Activated T-cell treated with anti-CD3 and anti-CD28 coated beads, Interleukin-2, amount 50 U/mL, for 1 hour (primary cell): ENCODE results near the gene PDCD2L.
"Not testable (repeated sequence)": the region's sequence is repeated elsewhere in the genome, so short reads cannot be mapped to it uniquely, and the experiment has no call there.

Source experiments
- DNase-seq: peaks from one replicate; pipeline ENCODE4 v3.0.0-alpha.2; 2020

The PDCD2L gene, protein sequence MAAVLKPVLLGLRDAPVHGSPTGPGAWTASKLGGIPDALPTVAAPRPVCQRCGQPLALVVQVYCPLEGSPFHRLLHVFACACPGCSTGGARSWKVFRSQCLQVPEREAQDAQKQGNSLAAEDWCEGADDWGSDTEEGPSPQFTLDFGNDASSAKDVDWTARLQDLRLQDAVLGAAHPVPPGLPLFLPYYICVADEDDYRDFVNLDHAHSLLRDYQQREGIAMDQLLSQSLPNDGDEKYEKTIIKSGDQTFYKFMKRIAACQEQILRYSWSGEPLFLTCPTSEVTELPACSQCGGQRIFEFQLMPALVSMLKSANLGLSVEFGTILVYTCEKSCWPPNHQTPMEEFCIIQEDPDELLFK

GRCh38 chr19:34404109-34404909 lies at the start of gene PDCD2L:
Gene PDCD2L, plus strand, starts transcription at chr19:34404399. Its CDS starts 32 bp downstream, at chr19:34404431.
- peak; percentile 92 for DNase-seq

DNA sequence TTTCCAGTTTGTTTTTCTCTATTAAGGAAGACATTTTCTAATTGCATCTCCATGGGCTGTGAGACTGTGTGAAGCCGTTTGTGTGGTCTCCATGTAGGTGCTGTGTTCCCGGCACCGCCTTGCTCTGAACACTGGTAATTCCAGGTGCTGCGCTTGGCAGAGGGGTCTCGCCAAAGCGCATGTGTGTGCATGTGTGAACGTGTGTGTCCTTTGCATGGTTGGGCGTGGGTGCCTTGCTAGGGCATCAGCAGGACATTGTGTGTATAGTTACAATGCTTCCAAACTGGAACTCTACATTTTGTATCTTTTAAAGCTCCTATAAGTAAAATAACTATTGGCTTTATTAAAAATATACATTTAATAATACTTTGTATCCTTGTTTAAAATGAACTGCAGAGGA lies 49.0 kb upstream of the PDCD2L start:
- no peak for DNase-seq

DNA sequence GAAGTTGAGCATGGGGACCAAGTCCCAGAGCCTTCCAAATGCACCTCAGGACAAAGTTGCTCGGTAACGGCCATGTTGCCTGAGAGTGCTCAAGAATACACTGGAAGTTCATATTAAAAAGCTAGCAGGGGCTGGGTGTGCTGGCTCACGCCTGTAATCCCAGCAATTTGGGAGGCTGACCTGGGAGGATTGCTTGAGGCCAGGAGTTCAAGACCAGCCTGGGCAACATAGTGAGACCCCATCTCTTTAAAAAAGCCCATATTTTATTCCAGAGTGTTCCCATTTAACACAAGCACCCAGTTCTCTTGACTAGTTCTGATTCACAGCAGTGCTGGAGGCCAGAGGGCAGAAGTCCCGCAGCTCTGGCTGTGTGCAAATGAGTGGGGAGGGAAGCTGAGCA lies 47.3 kb upstream of the PDCD2L start:
- DNase-seq: no peak

DNA sequence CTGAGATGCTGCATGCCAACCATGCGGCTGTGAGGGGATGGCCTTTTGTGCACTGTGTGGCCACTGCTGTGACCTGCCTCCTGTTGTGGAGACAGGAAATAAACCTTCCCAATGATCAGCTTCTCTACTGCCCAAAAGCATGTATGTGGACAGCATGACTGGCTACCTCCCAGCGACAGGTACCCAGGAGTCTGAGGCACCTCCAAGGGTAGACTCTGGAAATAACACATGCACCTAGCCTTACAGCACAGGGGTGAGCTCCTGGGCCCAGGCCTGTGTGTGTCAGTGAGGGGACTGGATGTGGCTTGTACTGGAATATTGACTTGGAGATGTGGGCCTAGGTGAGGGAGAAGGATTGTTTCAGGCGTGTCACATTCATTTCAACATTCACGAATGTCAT lies 46.8 kb upstream of the PDCD2L start:
- no peak for DNase-seq

DNA sequence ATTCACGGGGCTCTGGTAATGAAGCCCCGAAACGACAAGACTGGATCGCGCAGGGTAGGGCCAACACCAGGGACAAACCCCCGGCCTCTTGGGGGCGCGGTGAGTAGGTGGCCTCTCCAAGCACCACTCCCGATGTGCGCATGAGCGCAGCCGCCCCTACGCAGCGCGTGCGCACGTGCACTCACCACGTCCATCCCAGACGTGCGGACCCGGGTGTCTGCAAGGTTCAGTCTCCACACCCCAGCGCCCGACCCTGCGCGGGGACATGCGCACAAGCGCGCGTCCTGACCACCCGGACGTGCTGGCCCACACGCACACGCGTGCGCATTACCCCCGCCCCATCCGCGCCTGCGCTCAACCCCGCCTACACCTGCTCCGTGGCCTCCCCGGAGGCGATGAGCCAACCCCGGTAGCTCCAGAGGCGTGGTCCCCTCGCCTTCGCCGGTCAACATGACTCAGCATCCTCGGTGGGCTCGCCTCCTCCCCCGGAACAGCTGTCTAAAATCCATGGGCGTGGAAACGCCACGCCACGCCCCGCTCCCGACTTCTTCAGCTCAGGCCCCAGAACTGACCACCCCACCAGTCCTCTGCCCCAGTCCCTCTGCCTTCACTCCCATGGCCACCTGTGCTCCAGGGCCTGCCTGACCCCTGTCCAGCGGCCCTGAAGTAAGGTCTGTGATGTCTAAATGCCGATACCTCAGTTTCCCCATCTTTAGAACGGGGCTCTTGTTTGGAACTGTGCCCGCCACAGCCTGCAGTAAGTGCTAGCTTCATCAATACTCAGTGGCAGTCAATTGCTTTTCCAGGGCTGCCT lies 44.9 kb upstream of the PDCD2L start:
- peak; percentile 92 for DNase-seq

- no peak for DNase-seq
Observed at GRCh38 chr19:34359954-34360315, 44.3 kb upstream of the PDCD2L start.

- no peak for DNase-seq
Observed at GRCh38 chr19:34360354-34360909, 43.8 kb upstream of the PDCD2L start.

DNA sequence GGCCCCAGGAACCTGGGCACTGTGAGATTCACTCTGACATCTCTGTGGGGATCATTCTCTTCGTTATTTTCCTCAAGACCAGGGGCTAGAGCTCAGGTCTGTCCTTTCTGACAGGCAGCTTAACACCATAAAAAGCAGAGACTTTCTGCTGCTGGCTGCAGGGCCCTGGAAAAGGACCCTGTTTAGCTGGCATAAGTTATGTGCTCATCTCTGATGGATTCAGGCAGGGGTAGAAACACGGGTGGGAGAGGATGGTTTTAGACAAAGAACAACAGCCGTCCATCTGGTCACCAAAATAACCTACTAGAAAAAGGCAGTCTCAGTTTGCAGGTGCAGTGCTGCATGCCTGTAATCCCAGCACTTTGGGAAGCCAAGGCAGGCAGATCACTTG lies 41.5 kb upstream of the PDCD2L start:
- DNase-seq: no peak

GRCh38 chr19:34363094-34363493 lies 41.1 kb upstream of the PDCD2L start:
- no peak for DNase-seq

DNA sequence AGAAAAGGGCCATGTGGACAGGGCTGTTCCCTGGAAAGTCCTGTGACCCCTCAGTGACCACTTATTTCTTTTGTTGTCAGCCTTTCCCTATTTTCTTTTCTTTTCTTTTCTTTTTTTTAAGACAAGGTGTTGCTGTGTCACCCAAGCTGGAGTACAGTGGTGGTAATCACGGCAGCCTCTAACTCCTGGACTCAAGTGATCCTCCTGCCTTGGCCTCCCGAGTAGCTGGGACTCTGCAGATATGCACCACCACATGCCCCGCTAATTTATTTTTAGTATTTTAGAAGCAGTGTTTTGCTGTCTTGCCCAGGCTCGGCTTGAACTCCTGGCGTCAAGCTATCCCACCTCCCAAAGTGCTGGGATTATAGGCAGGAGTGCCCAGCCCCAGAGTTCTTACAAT lies 40.3 kb upstream of the PDCD2L start:
- DNase-seq: no peak

GRCh38 chr19:34364462-34364829 lies 39.8 kb upstream of the PDCD2L start:
- DNase-seq: no peak

GRCh38 chr19:34364830-34365462 lies 39.3 kb upstream of the PDCD2L start, which contains the start of gene GPI:
Gene GPI, plus strand, starts transcription at chr19:34365196. Its CDS starts 71 bp downstream, at chr19:34365267.
- peak; percentile 77 for DNase-seq

- no peak for DNase-seq
Observed at GRCh38 chr19:34365463-34366401, 38.5 kb upstream of the PDCD2L start.

DNA sequence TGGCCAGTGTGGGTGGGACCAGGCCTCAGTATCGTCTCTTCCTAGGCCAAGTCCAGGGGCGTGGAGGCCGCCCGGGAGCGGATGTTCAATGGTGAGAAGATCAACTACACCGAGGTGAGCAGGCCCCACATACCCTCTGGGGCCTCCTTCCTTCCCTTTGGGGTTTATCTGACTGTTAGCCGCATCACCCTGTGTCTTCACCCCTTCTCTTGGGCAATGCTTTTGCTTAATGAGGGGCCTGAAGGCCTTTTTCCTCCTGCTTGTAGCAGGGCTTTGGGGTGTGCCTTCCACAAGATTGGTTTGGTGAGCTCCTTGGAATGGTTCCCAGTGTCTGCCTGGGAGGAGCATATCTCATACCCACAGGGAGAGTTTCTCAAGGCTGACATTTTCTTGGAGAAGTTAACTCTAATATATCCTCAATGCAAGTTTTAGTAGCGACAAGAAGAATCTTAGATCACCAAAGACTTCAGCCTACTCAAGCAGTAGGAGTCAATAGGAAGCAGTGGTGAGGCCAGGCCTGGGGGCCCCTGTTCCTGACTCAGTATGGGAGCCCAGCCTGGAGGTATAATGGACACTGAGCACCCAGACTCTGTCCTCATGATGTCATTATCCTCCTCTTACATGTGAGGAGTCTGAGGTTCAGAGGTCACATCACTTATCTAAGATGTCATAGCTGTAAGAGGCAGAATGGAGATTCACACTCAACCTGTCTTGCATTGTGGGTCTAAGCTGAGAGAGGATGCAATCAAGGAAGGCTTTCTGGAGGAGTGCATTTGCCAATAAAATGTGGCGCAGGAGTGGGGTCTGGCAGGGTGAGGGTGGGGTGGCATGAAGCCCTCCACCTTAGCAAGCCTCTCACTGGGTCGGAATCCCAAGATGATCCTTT lies 37.2 kb upstream of the PDCD2L start:
- DNase-seq: no peak

- DNase-seq: no peak
Observed at GRCh38 chr19:34367624-34367957, 36.6 kb upstream of the PDCD2L start.

- DNase-seq: no peak
Observed at GRCh38 chr19:34368338-34368737, 35.9 kb upstream of the PDCD2L start.

DNA sequence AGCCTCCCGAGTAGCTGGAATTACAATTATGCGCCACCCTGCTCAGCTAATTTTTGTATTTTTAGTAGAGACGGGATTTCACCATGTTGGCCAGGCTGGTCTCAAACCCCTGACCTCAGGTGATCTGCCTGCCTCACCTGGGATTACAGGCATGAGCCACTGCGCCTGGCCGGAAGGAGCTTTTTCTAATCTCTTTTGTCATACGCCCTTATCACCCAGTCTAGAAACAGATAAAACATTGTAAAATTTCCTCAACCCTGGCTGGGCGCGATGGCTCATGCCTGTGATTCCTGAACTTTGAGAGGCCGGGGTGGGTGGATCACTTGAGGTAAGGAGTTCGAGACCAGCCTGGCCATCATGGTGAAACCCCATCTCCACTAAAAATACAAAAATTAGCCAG lies 35.0 kb upstream of the PDCD2L start:
- not testable (repeated sequence) for DNase-seq

DNA sequence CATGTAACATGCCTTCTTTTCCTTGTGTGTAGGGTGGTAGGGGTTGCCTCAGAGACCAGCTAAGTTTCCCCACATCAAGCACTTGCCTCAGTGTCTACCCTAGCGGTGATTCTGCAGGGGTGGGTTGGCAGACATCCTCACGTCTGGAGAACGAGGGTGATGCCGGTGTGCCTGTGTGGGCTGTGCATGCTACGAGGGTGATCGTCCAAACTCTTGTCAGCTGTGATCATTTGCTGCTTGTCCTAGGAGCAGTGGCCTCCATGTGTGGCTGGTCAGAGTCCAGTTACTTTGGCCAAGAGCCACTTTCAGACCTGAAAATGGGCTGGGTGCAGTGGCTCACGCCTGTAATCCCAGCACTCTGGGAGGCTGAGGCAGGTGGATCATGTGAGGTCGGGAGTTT lies 34.1 kb upstream of the PDCD2L start:
- no peak for DNase-seq

- no peak for DNase-seq
Observed at GRCh38 chr19:34370983-34371382, 33.2 kb upstream of the PDCD2L start.

DNA sequence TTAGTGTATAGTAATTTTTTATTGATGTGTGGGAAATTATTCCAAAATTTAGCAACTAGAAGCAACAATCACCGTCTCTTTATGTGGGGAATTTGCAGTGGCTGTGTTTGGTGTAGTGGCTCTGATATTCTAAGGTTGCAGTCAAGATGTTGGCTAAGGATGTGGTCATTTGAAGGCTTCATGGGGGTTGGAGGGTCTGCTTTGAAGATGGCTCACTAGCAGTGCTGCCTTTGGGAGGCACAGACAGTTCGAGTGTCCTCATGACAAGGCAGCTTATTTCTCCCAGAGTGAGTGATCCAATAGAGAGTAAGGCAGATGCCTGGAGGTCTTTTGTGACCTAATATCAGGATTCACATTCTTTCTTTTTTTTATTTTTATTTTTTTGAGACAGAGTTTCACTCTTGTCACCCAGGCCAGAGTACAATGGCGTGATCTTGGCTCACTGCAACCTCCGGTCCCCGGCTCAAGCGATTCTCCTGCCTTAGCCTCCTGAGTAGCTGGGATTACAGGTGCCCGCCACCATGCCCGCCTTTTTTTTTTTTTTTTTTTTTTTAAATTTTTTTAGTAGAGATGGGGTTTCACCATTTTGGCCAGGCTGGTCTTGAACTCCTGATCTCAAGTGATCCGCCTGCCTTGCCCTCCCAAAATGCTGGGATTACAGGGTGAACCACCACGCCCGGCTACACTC lies 30.5 kb upstream of the PDCD2L start:
- DNase-seq: no peak
